PFSK-1 (cell line): ENCODE results near the gene AATK.

ENCODE experiments used
- FOXP2 ChIP-seq: optimal IDR thresholded peaks from 2 replicates; pipeline ENCODE3; 2011; ENCODE audit warnings: borderline replicate concordance, control low read depth, inconsistent platforms; ENCODE audit not compliant: insufficient read depth; ENCODE audit errors: extremely low read length, extremely low read depth
- POLR2AphosphoS5 ChIP-seq: IDR thresholded peaks from 2 replicates; pipeline ENCODE4 v1.6.1; 2012; ENCODE audit warnings: low read depth, mild to moderate bottlenecking, control low read depth, low read length, moderate library complexity
- REST ChIP-seq, 2 experiments: IDR thresholded peaks; 2 replicates each; pipeline versions ENCODE4 v1.6.1 to v1.8.0; 2011 to 2012; ENCODE audit warnings: low read depth in 2 of 2, low read length in 2 of 2, control low read depth in 1 of 2, inconsistent platforms in 1 of 2, mild to moderate bottlenecking in 1 of 2, moderate library complexity in 1 of 2; ENCODE audit not compliant: insufficient read depth in 1 of 2
- SIN3A ChIP-seq: IDR thresholded peaks from 2 replicates; pipeline ENCODE4 v1.6.1; 2012; ENCODE audit warnings: mild to moderate bottlenecking, low read length, moderate library complexity, borderline replicate concordance; ENCODE audit not compliant: insufficient read depth
- TAF1 ChIP-seq: IDR thresholded peaks from 2 replicates; pipeline ENCODE4 v1.6.1; 2012; ENCODE audit warnings: low read length, control low read depth, borderline replicate concordance; ENCODE audit not compliant: insufficient read depth

AATK gene

DNA sequence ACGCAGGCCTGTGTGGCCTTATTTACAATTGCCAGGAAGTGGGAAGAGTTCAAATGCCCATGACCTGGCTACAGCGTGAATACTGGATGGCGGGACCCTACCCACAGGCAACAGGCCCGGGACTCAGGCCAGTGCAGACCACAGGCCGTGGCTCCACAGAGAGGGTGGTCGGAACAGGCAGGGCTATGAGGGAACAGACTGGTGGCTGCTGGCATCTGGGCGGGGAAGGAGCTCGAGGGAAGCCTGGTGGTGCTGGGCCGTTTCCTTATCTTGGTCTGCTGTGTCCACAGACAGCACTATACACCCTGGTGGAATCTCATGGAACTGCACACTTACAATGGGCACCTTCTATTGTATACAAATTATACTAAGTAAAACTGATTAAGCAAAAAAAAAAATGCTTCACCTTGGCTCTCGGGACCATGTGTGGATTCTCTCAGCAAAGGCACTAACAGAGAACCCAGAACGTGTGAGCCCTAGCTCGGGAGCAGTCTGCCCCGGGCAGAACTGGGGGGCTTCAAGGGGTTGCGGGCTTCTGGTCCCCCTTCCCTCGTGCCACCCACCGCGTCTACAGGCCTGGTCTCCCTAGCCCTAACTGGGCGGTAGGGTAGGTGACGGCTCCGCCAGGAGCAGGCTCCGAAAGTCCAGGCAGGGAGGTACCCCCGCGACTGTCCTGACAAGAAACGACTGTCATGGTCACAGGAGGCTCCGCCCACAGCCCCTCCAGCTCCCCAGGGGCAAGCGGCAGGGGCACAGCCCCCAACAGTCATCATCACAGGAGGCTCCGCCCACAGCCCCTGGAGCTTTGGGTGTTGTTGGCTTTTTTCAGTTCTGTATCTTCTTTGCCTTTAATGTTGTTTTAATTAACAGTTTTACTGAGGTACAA, 34.9 kb upstream of the AATK start:
- TF ChIP-seq FOXP2 = peak; percentile 41
- no peak for TF ChIP-seq REST (IDR thresholded peaks at IDR 0.05; ENCODE audit: insufficient read depth in 1 of 2, low read depth in 2 of 2, low read length in 2 of 2)
- no peak for TF ChIP-seq POLR2AphosphoS5
- TF ChIP-seq SIN3A = no peak
- no peak for TF ChIP-seq TAF1

DNA sequence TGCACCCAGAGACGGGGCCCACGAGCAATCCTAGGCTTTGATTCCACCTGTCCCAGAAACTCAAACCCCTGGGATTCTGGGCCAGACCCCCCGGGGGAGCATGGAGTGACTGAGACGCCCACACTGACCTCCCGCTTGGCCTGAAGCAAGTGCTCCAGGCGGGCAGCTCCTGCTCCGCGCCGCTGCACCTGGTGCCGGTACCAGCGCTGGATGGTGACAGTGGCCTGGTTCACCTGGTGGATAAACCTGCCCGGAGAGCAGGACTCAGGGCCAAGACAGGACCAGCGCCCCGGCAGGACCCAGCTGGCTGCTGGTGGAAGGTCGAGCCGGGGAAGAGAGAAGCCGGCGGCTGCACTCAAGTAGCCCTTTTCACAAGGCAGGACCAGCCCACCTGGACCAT, 34.2 kb upstream of the AATK start:
- no peak for TF ChIP-seq SIN3A
- no peak for TF ChIP-seq FOXP2
- TF ChIP-seq TAF1 = no peak
- no peak for TF ChIP-seq REST (IDR thresholded peaks at IDR 0.05; ENCODE audit: insufficient read depth in 1 of 2, low read depth in 2 of 2, low read length in 2 of 2)
- no peak for TF ChIP-seq POLR2AphosphoS5

- TF ChIP-seq TAF1 (no peak), REST (IDR thresholded peaks at IDR 0.05; ENCODE audit: insufficient read depth in 1 of 2, low read depth in 2 of 2, low read length in 2 of 2) (no peak), SIN3A (no peak), POLR2AphosphoS5 (no peak), FOXP2 (no peak)
Measured at GRCh38 chr17:81199482-81199830, 33.4 kb upstream of the AATK start.

DNA sequence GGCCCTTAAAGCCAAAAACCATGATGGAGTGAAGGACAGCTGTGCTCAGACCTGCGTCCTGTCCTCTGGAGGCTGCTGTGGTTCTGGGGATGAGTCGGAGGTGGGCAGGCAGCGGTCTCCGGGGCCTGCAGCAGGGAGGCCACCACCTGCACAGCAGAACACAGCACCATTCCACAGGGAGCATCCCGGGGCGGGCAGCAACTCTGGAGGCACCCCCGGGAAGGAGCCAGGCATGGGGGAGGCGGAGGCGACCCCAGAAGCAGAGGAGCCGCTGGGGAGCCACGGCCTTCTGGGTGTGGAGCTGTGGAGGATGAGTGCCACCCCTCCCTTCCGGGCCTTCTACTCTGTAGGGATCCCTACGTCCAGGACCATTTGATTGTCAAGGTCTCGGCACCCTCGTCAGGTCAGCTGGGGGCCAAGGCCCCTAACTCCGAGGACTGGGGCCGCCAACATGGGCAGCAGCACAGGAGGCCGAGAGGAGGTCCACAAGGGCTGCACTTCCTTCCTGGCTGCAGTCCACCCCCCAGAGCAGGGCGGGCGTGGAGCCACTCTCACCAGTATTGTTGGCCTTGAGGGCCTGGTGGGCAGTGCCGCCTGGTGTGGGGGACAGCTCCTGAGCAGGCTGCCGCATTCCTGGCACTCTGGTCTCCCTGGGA, 32.9 kb upstream of the AATK start:
- no peak for TF ChIP-seq REST (IDR thresholded peaks at IDR 0.05; ENCODE audit: insufficient read depth in 1 of 2, low read depth in 2 of 2, low read length in 2 of 2)
- no peak for TF ChIP-seq SIN3A
- no peak for TF ChIP-seq TAF1
- TF ChIP-seq FOXP2 = no peak
- TF ChIP-seq POLR2AphosphoS5 = no peak
